IMR-90 (cell line): Measurements from ENCODE around the gene FCN1. TPM values are rescaled to one million over a fixed set of nuclear protein-coding genes. Genes with fewer than 3 reads are reported as not detected.

ENCODE experiments used
- ATAC-seq: fragments of 200-7000 bp; cut with Tn5 transposase; 2 replicates; pipeline ENCODE4 v1.9.1; 2020; ENCODE audit warnings: low read depth, mild to moderate bottlenecking, moderate library complexity
- BruUV-seq: library from RNA; stranded (reverse); fragments of 400-500 nt; replicated peaks from 2 replicates; lab custom pipeline; 2021; lab: Mats Ljungman, UMichigan
- CTCF ChIA-PET: fragments of 300-600 bp; formaldehyde crosslinking; extraction: SDS; loops from one replicate; lab custom pipeline; 2021; ENCODE audit warnings: antibody characterized with exemption; lab: Yijun Ruan, JAX
- POLR2A ChIA-PET: fragments of 300-600 bp; sonication (Branson Sonifier 250); formaldehyde crosslinking; loops from one replicate; lab custom pipeline; 2022; ENCODE audit warnings: antibody characterized with exemption; ENCODE audit not compliant: unreplicated experiment; lab: Charles Lee
- DNase-seq: peaks from one replicate; pipeline ENCODE4 v3.0.0; 2013
- H2AFZ ChIP-seq: replicated peaks from 2 replicates; pipeline ENCODE3; 2013; ENCODE audit warnings: low read length, mild to moderate bottlenecking; ENCODE audit not compliant: poor library complexity
- H2AK5ac ChIP-seq: 2 replicates; pipeline ENCODE4 v1.6.1; 2013; ENCODE audit warnings: low read depth, low read length, inconsistent platforms
- H2AK9ac ChIP-seq: replicated peaks from 2 replicates; pipeline ENCODE3; 2013; ENCODE audit warnings: mild to moderate bottlenecking, low read depth, low read length, moderate library complexity; ENCODE audit not compliant: poor library complexity
- H2BK120ac ChIP-seq: 2 replicates; pipeline ENCODE4 v1.6.1; 2013; ENCODE audit warnings: low read depth, low read length, inconsistent platforms
- H2BK15ac ChIP-seq: 3 replicates; pipeline ENCODE4 v1.6.1; 2013; ENCODE audit warnings: low read depth, low read length, inconsistent platforms
- H2BK20ac ChIP-seq: 2 replicates; pipeline ENCODE4 v1.6.1; 2013; ENCODE audit warnings: low read depth, mild to moderate bottlenecking, inconsistent platforms, low read length, moderate library complexity
- H2BK5ac ChIP-seq: 2 replicates; pipeline ENCODE4 v1.6.1; 2013; ENCODE audit warnings: mild to moderate bottlenecking, low read depth, low read length, inconsistent platforms; ENCODE audit not compliant: poor library complexity, severe bottlenecking
- H3K14ac ChIP-seq: replicated peaks from 2 replicates; pipeline ENCODE4 v1.6.1; 2013; ENCODE audit warnings: low read depth, low read length, inconsistent platforms
- H3K18ac ChIP-seq: 2 replicates; pipeline ENCODE4 v1.6.1; 2013; ENCODE audit warnings: low read depth, low read length, control low read depth
- H3K23ac ChIP-seq: 2 replicates; pipeline ENCODE4 v1.6.1; 2013; ENCODE audit warnings: low read depth, low read length, inconsistent platforms
- H3K27ac ChIP-seq: 2 replicates; pipeline ENCODE4 v1.5.1; 2013; ENCODE audit warnings: mild to moderate bottlenecking, control low read depth, low read length; ENCODE audit not compliant: insufficient read depth
- H3K27me3 ChIP-seq: 2 replicates; pipeline ENCODE4 v1.6.1; 2013; ENCODE audit warnings: low read length; ENCODE audit not compliant: control insufficient read depth, insufficient read depth
- H3K36me3 ChIP-seq: 2 replicates; pipeline ENCODE4 v1.6.1; 2013; ENCODE audit warnings: low read length, mixed read lengths; ENCODE audit not compliant: control insufficient read depth, insufficient read depth
- H3K4ac ChIP-seq: 2 replicates; pipeline ENCODE4 v1.6.1; 2013; ENCODE audit warnings: low read depth, low read length, inconsistent platforms
- H3K4me1 ChIP-seq: 2 replicates; pipeline ENCODE4 v1.6.1; 2013; ENCODE audit warnings: low read length, mixed read lengths; ENCODE audit not compliant: control insufficient read depth, insufficient read depth
- H3K4me2 ChIP-seq: 2 replicates; pipeline ENCODE4 v1.6.1; 2013; ENCODE audit warnings: low read depth, mild to moderate bottlenecking, control low read depth, low read length, moderate library complexity
- H3K4me3 ChIP-seq: 2 replicates; pipeline ENCODE4 v1.5.1; 2013; ENCODE audit warnings: low read depth, mild to moderate bottlenecking, control low read depth, low read length, moderate library complexity; ENCODE audit not compliant: insufficient read depth
- H3K56ac ChIP-seq: 2 replicates; pipeline ENCODE4 v1.6.1; 2013; ENCODE audit warnings: low read length, inconsistent platforms; ENCODE audit not compliant: insufficient read depth; ENCODE audit errors: extremely low read depth
- H3K79me1 ChIP-seq, 2 experiments: 2 replicates each; pipeline ENCODE4 v1.6.1; 2013; ENCODE audit warnings: low read length in 2 of 2, inconsistent platforms in 1 of 2, low read depth in 1 of 2
- H3K9ac ChIP-seq: 2 replicates; pipeline ENCODE4 v1.6.1; 2013; ENCODE audit warnings: low read depth, low read length, control low read depth
- H3K9me1 ChIP-seq: 2 replicates; pipeline ENCODE4 v1.6.1; 2013; ENCODE audit warnings: low read length, inconsistent platforms; ENCODE audit not compliant: insufficient read depth
- H3K9me3 ChIP-seq: 2 replicates; pipeline ENCODE4 v1.6.1; 2013; ENCODE audit warnings: low read length; ENCODE audit not compliant: control insufficient read depth, insufficient read depth
- H4K20me1 ChIP-seq: 2 replicates; pipeline ENCODE4 v1.6.1; 2013; ENCODE audit warnings: low read length, inconsistent platforms; ENCODE audit not compliant: insufficient read depth
- H4K5ac ChIP-seq: 2 replicates; pipeline ENCODE4 v1.6.1; 2013; ENCODE audit warnings: mild to moderate bottlenecking, low read depth, low read length, control low read depth
- H4K8ac ChIP-seq, 2 experiments: 2 replicates each; pipeline ENCODE4 v1.6.1; 2013; ENCODE audit warnings: low read depth in 2 of 2, low read length in 2 of 2, control low read depth in 1 of 2, inconsistent platforms in 1 of 2
- H4K91ac ChIP-seq: 2 replicates; pipeline ENCODE4 v1.6.1; 2013; ENCODE audit warnings: low read depth, low read length, inconsistent platforms; ENCODE audit not compliant: insufficient read depth
- CHD1 ChIP-seq: IDR thresholded peaks from 2 replicates; pipeline ENCODE4 v1.6.1; 2012; ENCODE audit warnings: low read depth, low read length, improper control_type of control experiment
- CTCF ChIP-seq: conservative IDR thresholded peaks from 2 replicates; pipeline ENCODE4 v1.5.1; 2012; ENCODE audit warnings: mild to moderate bottlenecking, low read depth, low read length, improper control_type of control experiment
- ELK1 ChIP-seq: fragments of 150-350 bp; IDR thresholded peaks from 2 replicates; pipeline ENCODE4 v1.6.1; 2016; ENCODE audit warnings: low read depth, mild to moderate bottlenecking, low read length, moderate library complexity, borderline replicate concordance
- FOS ChIP-seq: fragments of 150-350 bp; IDR thresholded peaks from 2 replicates; pipeline ENCODE4 v1.6.1; 2016; ENCODE audit warnings: low read depth, low read length
- MAZ ChIP-seq: IDR thresholded peaks from 2 replicates; pipeline ENCODE4 v1.6.1; 2012; ENCODE audit warnings: low read depth, mild to moderate bottlenecking, low read length, improper control_type of control experiment, moderate library complexity, borderline replicate concordance
- NFE2L2 ChIP-seq: fragments of 150-350 bp; IDR thresholded peaks from 2 replicates; pipeline ENCODE4 v1.6.1; 2016; ENCODE audit warnings: low read depth, mild to moderate bottlenecking, low read length
- POLR2A ChIP-seq: IDR thresholded peaks from 2 replicates; pipeline ENCODE4 v1.6.1; 2012; ENCODE audit warnings: mild to moderate bottlenecking, low read depth, low read length
- RCOR1 ChIP-seq: IDR thresholded peaks from 2 replicates; pipeline ENCODE4 v1.6.1; 2012; ENCODE audit warnings: mild to moderate bottlenecking, low read length, improper control_type of control experiment; ENCODE audit not compliant: insufficient replicate concordance
- RFX5 ChIP-seq: IDR thresholded peaks from 2 replicates; pipeline ENCODE4 v1.8.0; 2012; ENCODE audit warnings: low read depth, mild to moderate bottlenecking, low read length, moderate library complexity
- SMC3 ChIP-seq: fragments of 150-350 bp; IDR thresholded peaks from 2 replicates; pipeline ENCODE4 v1.6.1; 2016; ENCODE audit warnings: low read depth, mild to moderate bottlenecking, antibody characterized with exemption, low read length, moderate library complexity
- USF2 ChIP-seq: fragments of 150-350 bp; IDR thresholded peaks from 2 replicates; pipeline ENCODE4 v1.6.1; 2017; ENCODE audit warnings: mild to moderate bottlenecking, antibody characterized with exemption, low read length, low read depth
- WGBS, 2 experiments: methylation state at CpG; one replicate each; pipeline versions ENCODE4 v1.1.5 to v1.1.7; 2013; ENCODE audit warnings: missing lambda C conversion rate in 2 of 2; ENCODE audit not compliant: insufficient read length in 1 of 2; ENCODE audit errors: extremely low coverage in 2 of 2; 5-methylcytosine and 5-hydroxymethylcytosine counted together
- dilution Hi-C: fragments of 300-500 bp; cut with HindIII; formaldehyde crosslinking; loops from one replicate; pipeline ENCODE4 v1.14.3; 2018; ENCODE audit warnings: low sequenced_read_pairs; ENCODE audit not compliant: unreplicated experiment
- in situ Hi-C: fragments of 300-500 bp; cut with MboI; formaldehyde crosslinking; loops from 3 replicates; pipeline ENCODE4 v1.14.3; 2019; ENCODE audit warnings: low sequenced_read_pairs, inconsistent platforms, mixed read lengths
- intact Hi-C: fragments of 100-400 bp; cut with micrococcal nuclease; formaldehyde crosslinking; loops from 2 replicates; pipeline ENCODE4 v1.10.0; 2022
- polyA plus RNA-seq, 3 experiments: library from polyadenylated mRNA; depleted of rRNA; stranded (reverse); fragments of >200 nt; gene quantifications; 2 replicates each; pipeline ENCODE4 v1.2.3, GENCODE V29; 2012; ENCODE audit warnings: low replicate concordance in 1 of 3
- total RNA-seq: library from RNA; depleted of rRNA; stranded (reverse); fragments of >200 nt; gene quantifications from 2 replicates; pipeline ENCODE4 v1.2.3, GENCODE V29; 2012

The FCN1 gene
- total and polyA plus RNA-seq, 2 of the 4 experiments (the other 2 are of a cell fraction): not detected

DNA sequence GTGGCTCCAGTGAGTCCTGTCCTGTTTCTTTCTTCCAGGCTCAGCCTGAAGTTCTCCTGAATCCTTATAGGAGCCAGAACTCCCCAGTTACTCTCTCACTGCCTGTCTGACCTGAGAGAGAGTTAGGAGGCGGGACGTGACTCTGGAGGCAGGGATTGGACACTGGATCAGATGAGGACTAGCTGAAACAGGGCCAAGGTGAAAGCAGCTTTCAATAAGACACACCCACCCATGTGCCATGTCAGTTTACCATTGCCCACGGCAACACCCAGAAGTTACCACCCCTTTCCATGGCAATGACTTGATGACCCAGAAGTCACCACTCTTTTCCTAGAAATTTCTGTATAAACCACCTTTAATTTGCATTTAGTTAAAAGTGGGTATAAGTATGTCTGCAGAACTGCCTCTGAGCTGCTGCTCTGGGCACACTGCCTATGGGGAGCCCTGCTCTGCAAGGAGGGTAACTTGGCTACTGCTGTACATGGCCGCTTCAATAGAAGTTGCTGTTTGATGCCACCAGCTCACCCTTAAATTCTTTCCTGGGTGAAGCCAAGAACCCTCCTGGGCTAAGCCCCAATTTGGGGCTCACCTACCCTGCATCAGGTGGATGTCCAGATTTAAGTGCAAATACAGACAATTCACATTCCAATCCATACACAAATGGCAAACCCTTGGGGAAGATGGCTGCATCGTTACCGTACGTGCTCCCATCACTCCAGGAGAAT, 23.4 kb downstream of the FCN1 start:
- BruUV-seq: no TSS peak
- Histone ChIP-seq H3K14ac (no peak overlapping the region), H3K4me2 (no peak overlapping the region), H2AK5ac (no peak overlapping the region), H3K18ac (no peak overlapping the region), H3K79me1 (no peaks in the 10 kb centered on the region), H4K20me1 (no peaks in the 10 kb centered on the region), H3K27ac (no peak overlapping the region), H2AFZ (no peak overlapping the region), H4K8ac (no peak overlapping the region), H3K36me3 (no peaks in the 10 kb centered on the region), H2BK20ac (no peak overlapping the region), H2AK9ac (no peak overlapping the region), H3K56ac (no peak overlapping the region), H4K5ac (no peak overlapping the region), H3K9me3 (peaks cover 6% of the 10 kb centered on the region; the same call in 1 of the 2 replicates), H2BK5ac (no peak overlapping the region), H3K9me1 (no peaks in the 10 kb centered on the region), H3K27me3 (peaks cover 19% of the 10 kb centered on the region), H3K9ac (no peak overlapping the region), H3K4me1 (peaks cover 10% of the 10 kb centered on the region), H3K4ac (no peak overlapping the region), H2BK15ac (no peak overlapping the region), H3K4me3 (no peak overlapping the region), H3K23ac (no peak overlapping the region), H2BK120ac (no peak overlapping the region), H4K91ac (no peak overlapping the region)
- intact Hi-C loops (no loop called here), dilution Hi-C loops (no loop called here), in situ Hi-C loops (no loop called here)
- TF ChIP-seq USF2 (no peak), FOS (no peak), CHD1 (no peak), RFX5 (no peak), CTCF (no peak), RCOR1 (no peak), POLR2A (no peak), SMC3 (no peak), NFE2L2 (no peak), MAZ (no peak), ELK1 (no peak)
- no peak for ATAC-seq
- WGBS, 2 experiments: 100% methylated on average over 1 of the region's 7 CpGs; no CpG with 5 or more reads in 1 of the 2 experiments
- CTCF ChIA-PET: no interaction called here
- DNase-seq: no peak
- POLR2A ChIA-PET: no interaction called here
